H1 (cell line): ENCODE results near the gene LRRC4C. TPM values are rescaled to one million over a fixed set of nuclear protein-coding genes. Genes with fewer than 3 reads are reported as not detected.

ENCODE experiments used
- CTCF ChIA-PET: fragments of 300-600 bp; sonication (Branson Sonifier 250); formaldehyde crosslinking; loops from one replicate; lab custom pipeline; 2021; ENCODE audit not compliant: partially characterized antibody; lab: Charles Lee
- POLR2A ChIA-PET: fragments of 300-600 bp; sonication (Branson Sonifier 250); formaldehyde crosslinking; loops from one replicate; lab custom pipeline; 2021; ENCODE audit warnings: inconsistent platforms; ENCODE audit not compliant: partially characterized antibody; lab: Charles Lee
- DNase-seq, 2 experiments: peaks; one replicate each; pipeline versions ENCODE4 v3.0.0 to v3.0.0-alpha.2; 2010 to 2022; ENCODE audit warnings: low spot score in 2 of 2, low read depth in 1 of 2, mixed read lengths in 1 of 2
- FAIRE-seq: peaks from 2 replicates; lab custom pipeline; 2011; peaks lifted over from hg19 to GRCh38; lab: Jason Lieb, UNC
- H2AFZ ChIP-seq: 2 replicates; pipeline ENCODE4 v1.8.1; 2012; ENCODE audit warnings: low read length, inconsistent platforms
- H2AK5ac ChIP-seq: 2 replicates; pipeline ENCODE4 v1.6.1; 2013; ENCODE audit warnings: low read depth, low read length
- H2BK120ac ChIP-seq: replicated peaks from 2 replicates; pipeline ENCODE3; 2013; ENCODE audit warnings: low read depth, low read length, inconsistent platforms
- H2BK12ac ChIP-seq: 2 replicates; pipeline ENCODE4 v1.6.1; 2013; ENCODE audit warnings: low read depth, low read length
- H2BK15ac ChIP-seq: 2 replicates; pipeline ENCODE4 v1.6.1; 2013; ENCODE audit warnings: low read length
- H2BK20ac ChIP-seq: 2 replicates; pipeline ENCODE4 v1.6.1; 2013; ENCODE audit warnings: low read length
- H2BK5ac ChIP-seq: 2 replicates; pipeline ENCODE4 v1.6.1; 2013; ENCODE audit warnings: low read depth, low read length
- H3K14ac ChIP-seq: 2 replicates; pipeline ENCODE4 v1.6.1; 2013; ENCODE audit warnings: inconsistent platforms; ENCODE audit not compliant: insufficient read length
- H3K18ac ChIP-seq: 2 replicates; pipeline ENCODE4 v1.6.1; 2013; ENCODE audit warnings: low read length; ENCODE audit errors: extremely low read depth
- H3K23ac ChIP-seq: 2 replicates; pipeline ENCODE4 v1.6.1; 2013; ENCODE audit warnings: inconsistent platforms; ENCODE audit not compliant: insufficient read length
- H3K23me2 ChIP-seq: 2 replicates; pipeline ENCODE4 v1.6.1; 2013; ENCODE audit warnings: low read depth, low read length
- H3K27ac ChIP-seq: 2 replicates; pipeline ENCODE4 v1.6.1; 2011; ENCODE audit warnings: low read depth, low read length, inconsistent platforms
- H3K27me3 ChIP-seq, 4 experiments: replicated peaks in 1 of 4; 1 replicate in 1 of 4; 2 replicates in 3 of 4; pipeline versions ENCODE4 v1.6.1 to v1.8.1; 2011 to 2013; ENCODE audit warnings: low read length in 3 of 4, mild to moderate bottlenecking in 3 of 4, inconsistent platforms in 2 of 4, mixed read lengths in 2 of 4, moderate library complexity in 1 of 4; ENCODE audit not compliant: control insufficient read depth in 3 of 4, insufficient read depth in 3 of 4; ENCODE audit errors: extremely low read depth in 1 of 4
- H3K36me3 ChIP-seq, 4 experiments: 2 replicates each; pipeline versions ENCODE4 v1.6.1 to v1.8.1; 2011 to 2013; ENCODE audit warnings: mild to moderate bottlenecking in 4 of 4, low read length in 3 of 4, moderate library complexity in 2 of 4, control low read depth in 1 of 4, inconsistent platforms in 1 of 4; ENCODE audit not compliant: insufficient read depth in 4 of 4, control insufficient read depth in 2 of 4
- H3K4ac ChIP-seq: replicated peaks from 2 replicates; pipeline ENCODE3; 2013; ENCODE audit warnings: low read length, low read depth, mixed read lengths, inconsistent platforms; ENCODE audit not compliant: insufficient read length
- H3K4me1 ChIP-seq, 4 experiments: replicated peaks in 1 of 4; 1 replicate in 1 of 4; 2 replicates in 3 of 4; pipeline versions ENCODE4 v1.6.1 to v1.8.1; 2011 to 2013; ENCODE audit warnings: low read length in 3 of 4, inconsistent platforms in 2 of 4, mixed read lengths in 1 of 4; ENCODE audit not compliant: insufficient read depth in 4 of 4, control insufficient read depth in 3 of 4
- H3K4me2 ChIP-seq, 2 experiments: 2 replicates each; pipeline versions ENCODE4 v1.6.1 to v1.8.1; 2011 to 2013; ENCODE audit warnings: low read depth in 2 of 2, low read length in 2 of 2, control low read depth in 1 of 2, inconsistent platforms in 1 of 2, mild to moderate bottlenecking in 1 of 2; ENCODE audit not compliant: insufficient read depth in 1 of 2
- H3K4me3 ChIP-seq, 4 experiments: fragments of 200-600, 300-600 bp in 1 of 4; sonication (generic), shearing (Covaris generic), sonication (Bioruptor Twin) in 1 of 4; 2 replicates each; pipeline versions ENCODE4 v1.5.1 to v1.8.1; 2011 to 2016; ENCODE audit warnings: low read length in 4 of 4, low read depth in 3 of 4, control low read depth in 2 of 4, inconsistent platforms in 2 of 4, mild to moderate bottlenecking in 2 of 4, mixed read lengths in 1 of 4, moderate library complexity in 1 of 4; ENCODE audit not compliant: insufficient read depth in 2 of 4; ENCODE audit errors: extremely low read depth in 1 of 4
- H3K56ac ChIP-seq: replicated peaks from 2 replicates; pipeline ENCODE3; 2013; ENCODE audit warnings: low read depth, mild to moderate bottlenecking, mixed read lengths, low read length, inconsistent platforms; ENCODE audit not compliant: insufficient read length
- H3K79me1 ChIP-seq: 2 replicates; pipeline ENCODE4 v1.6.1; 2013; ENCODE audit warnings: low read depth, low read length, control low read depth
- H3K79me2 ChIP-seq, 2 experiments: 2 replicates each; pipeline versions ENCODE4 v1.6.1 to v1.8.1; 2012 to 2013; ENCODE audit warnings: low read length in 2 of 2, mild to moderate bottlenecking in 2 of 2, inconsistent platforms in 1 of 2; ENCODE audit not compliant: insufficient read depth in 2 of 2, control insufficient read depth in 1 of 2
- H3K9ac ChIP-seq, 4 experiments: replicated peaks in 1 of 4; 1 replicate in 1 of 4; 2 replicates in 3 of 4; pipeline versions ENCODE4 v1.6.1 to v1.8.1; 2011 to 2013; ENCODE audit warnings: low read depth in 3 of 4, low read length in 3 of 4, control low read depth in 2 of 4, mild to moderate bottlenecking in 2 of 4, moderate library complexity in 2 of 4, inconsistent platforms in 1 of 4; ENCODE audit errors: extremely low read depth in 1 of 4
- H3K9me3 ChIP-seq, 2 experiments: 2 replicates each; pipeline versions ENCODE4 v1.6.1 to v1.8.1; 2012 to 2013; ENCODE audit warnings: mild to moderate bottlenecking in 2 of 2, moderate library complexity in 2 of 2, control low read depth in 1 of 2, inconsistent platforms in 1 of 2, low read depth in 1 of 2, low read length in 1 of 2, mixed read lengths in 1 of 2; ENCODE audit not compliant: insufficient read depth in 2 of 2
- H4K20me1 ChIP-seq, 2 experiments: replicated peaks in 1 of 2; 2 replicates each; pipeline versions ENCODE3 to v1.8.1; 2011 to 2013; ENCODE audit warnings: inconsistent platforms in 2 of 2, low read length in 2 of 2, mild to moderate bottlenecking in 1 of 2; ENCODE audit not compliant: insufficient read depth in 2 of 2, control insufficient read depth in 1 of 2
- H4K5ac ChIP-seq: 2 replicates; pipeline ENCODE4 v1.6.1; 2013; ENCODE audit warnings: low read length, low read depth, mixed read lengths, inconsistent platforms; ENCODE audit not compliant: insufficient read length
- H4K8ac ChIP-seq: 2 replicates; pipeline ENCODE4 v1.8.0; 2013; ENCODE audit warnings: mild to moderate bottlenecking, moderate library complexity, low read length, inconsistent platforms; ENCODE audit not compliant: insufficient read depth; ENCODE audit errors: extremely low read depth
- H4K91ac ChIP-seq: replicated peaks from 2 replicates; pipeline ENCODE3; 2013; ENCODE audit warnings: low read length, mixed read lengths, inconsistent platforms; ENCODE audit not compliant: insufficient read length
- ATF2 ChIP-seq: IDR thresholded peaks from 2 replicates; pipeline ENCODE4 v1.6.1; 2012; ENCODE audit warnings: low read length, inconsistent platforms
- ATF3 ChIP-seq: IDR thresholded peaks from 2 replicates; pipeline ENCODE4 v1.6.1; 2011; ENCODE audit warnings: low read depth, mild to moderate bottlenecking, low read length; ENCODE audit not compliant: insufficient read depth
- CBX8 ChIP-seq: fragments of 300-800, 300-1000 bp; sonication (generic); IDR thresholded peaks from 2 replicates; pipeline ENCODE4 v1.7.1; 2016; ENCODE audit warnings: low read depth, low read length, borderline replicate concordance
- EZH2 ChIP-seq: fragments of 200-600 bp; sonication (generic); IDR thresholded peaks from 2 replicates; pipeline ENCODE4 v1.7.1; 2012; ENCODE audit warnings: low read depth, mild to moderate bottlenecking, moderate library complexity, low read length, inconsistent platforms; ENCODE audit not compliant: severe bottlenecking
- JUND ChIP-seq: IDR thresholded peaks from 2 replicates; pipeline ENCODE4 v1.6.1; 2011; ENCODE audit warnings: mild to moderate bottlenecking, improper control_type of control experiment, low read length
- PHF8 ChIP-seq: fragments of 200-600 bp; sonication (generic); conservative IDR thresholded peaks from 2 replicates; pipeline ENCODE4 v1.7.1; 2012; ENCODE audit warnings: low read depth, mild to moderate bottlenecking, inconsistent platforms, low read length, moderate library complexity
- SIX5 ChIP-seq: IDR thresholded peaks from 2 replicates; pipeline ENCODE4 v1.6.1; 2011; ENCODE audit warnings: mild to moderate bottlenecking, low read depth, low read length
- SP1 ChIP-seq: IDR thresholded peaks from 2 replicates; pipeline ENCODE4 v1.6.1; 2011; ENCODE audit warnings: low read depth, low read length
- SRF ChIP-seq: IDR thresholded peaks from 2 replicates; pipeline ENCODE4 v1.6.1; 2011; ENCODE audit warnings: mild to moderate bottlenecking, low read depth, low read length, moderate library complexity
- TAF1 ChIP-seq: IDR thresholded peaks from 2 replicates; pipeline ENCODE4 v1.6.1; 2011; ENCODE audit warnings: mild to moderate bottlenecking, low read depth, low read length
- TBP ChIP-seq: IDR thresholded peaks from 2 replicates; pipeline ENCODE4 v1.6.1; 2011; ENCODE audit warnings: low read depth, low read length, improper control_type of control experiment
- polyA plus RNA-seq, 7 experiments: library from polyadenylated mRNA; depleted of rRNA in 3 of 7; stranded (reverse) in 5 of 7; unstranded in 2 of 7; fragments of >200 nt in 5 of 7; fragments of 200-250 nt in 2 of 7; gene quantifications; 1 replicate in 5 of 7; 2 replicates in 1 of 7; 4 replicates in 1 of 7; pipeline versions ENCODE4 v1.2.1 to v1.2.3, GENCODE V29; 2011 to 2013; ENCODE audit warnings: missing spikeins in 2 of 7, mixed read lengths in 2 of 7
- total RNA-seq: library from RNA; stranded (reverse); fragmentation: NEBNext Ultra II Directional; extraction: Animal tissue kit (Norgen Biotek cat#: 25700); gene quantifications from 2 replicates; pipeline ENCODE4 v1.2.1, GENCODE V29; 2021

The LRRC4C gene
- total and polyA plus RNA-seq, 2 of the 8 experiments (the other 6 are each of a cell fraction or from before 2014, with no cell fraction given): 0.23 to 2.2 TPM

- no peak overlapping the region for H3K4me2 ChIP-seq
- peaks cover 0 to 2% (median 0%) of the 10 kb centered on the region in 4 experiments; a peak in 1 of 7 replicates for H3K4me1 ChIP-seq
- no peak overlapping the region for H2BK5ac ChIP-seq
- no peak overlapping the region for H3K4ac ChIP-seq
- no peak for DNase-seq
- no peak overlapping the region; a peak in 1 of 7 replicates for H3K9ac ChIP-seq
- no peak overlapping the region for H2BK15ac ChIP-seq
- ChIA-PET POLR2A (no interaction called here), CTCF (interaction anchor here (0.7 to 1.4 kb wide), 3 partner anchors 31 to 332 kb away, joined by 3 read pairs; no protein-coding TSS in a partner anchor)
- no peaks in the 10 kb centered on the region for H3K79me2 ChIP-seq
- no peak for FAIRE-seq
- H3K23me2 ChIP-seq: no peaks in the 10 kb centered on the region
- H3K14ac ChIP-seq: no peak overlapping the region
- H3K27ac ChIP-seq: no peak overlapping the region
- no peaks in the 10 kb centered on the region for H4K20me1 ChIP-seq
- no peak overlapping the region for H2BK20ac ChIP-seq
- no peak overlapping the region for H2BK12ac ChIP-seq
- H3K56ac ChIP-seq: no peak overlapping the region
- no peak overlapping the region for H2AK5ac ChIP-seq
- no peaks in the 10 kb centered on the region; a peak in 1 of 4 replicates for H3K9me3 ChIP-seq
- H3K27me3 ChIP-seq: no peaks in the 10 kb centered on the region
- no peak overlapping the region for H3K4me3 ChIP-seq
- no peak overlapping the region for H2AFZ ChIP-seq
- no peaks in the 10 kb centered on the region for H3K79me1 ChIP-seq
- H3K23ac ChIP-seq: no peak overlapping the region
- no peak overlapping the region for H3K18ac ChIP-seq
- H2BK120ac ChIP-seq: no peak overlapping the region
- no peak overlapping the region for H4K5ac ChIP-seq
- no peaks in the 10 kb centered on the region for H3K36me3 ChIP-seq
- no peak overlapping the region for H4K8ac ChIP-seq
- H4K91ac ChIP-seq: no peak overlapping the region
- TF ChIP-seq ATF2 (no peak), TAF1 (no peak), ATF3 (no peak), PHF8 (no peak), EZH2 (no peak), SIX5 (no peak), SRF (no peak), TBP (no peak), JUND (no peak), SP1 (no peak), CBX8 (no peak)
Observed at GRCh38 chr11:41206388-41206787, 253.1 kb downstream of the LRRC4C start.
